GM18498 (cell line): ENCODE measurements around the gene AMDHD1.
"Not testable (repeated sequence)": the region's sequence is repeated elsewhere in the genome, so short reads cannot be mapped to it uniquely, and the experiment has no call there.

Source experiments
- ATAC-seq: cut with Tn5 transposase; IDR thresholded peaks from one replicate; pipeline ENCODE4 v1.9.1; 2021; ENCODE audit warnings: mild to moderate bottlenecking, moderate library complexity; ENCODE audit not compliant: unreplicated experiment

AMDHD1 gene

GRCh38 chr12:95962222-95962621, 19.1 kb downstream of the AMDHD1 start:
- ATAC-seq = no peak

- ATAC-seq = no peak
Observed at GRCh38 chr12:95963096-95963495, 20.0 kb downstream of the AMDHD1 start.

- no peak for ATAC-seq
Observed at GRCh38 chr12:95966287-95966870, 23.2 kb downstream of the AMDHD1 start.

GRCh38 chr12:95967301-95967700, 24.2 kb downstream of the AMDHD1 start:
- ATAC-seq = no peak

- not testable (repeated sequence) for ATAC-seq
Observed at GRCh38 chr12:95969116-95969515, 26.0 kb downstream of the AMDHD1 start.

GRCh38 chr12:95970905-95971304, 27.8 kb downstream of the AMDHD1 start:
- no peak for ATAC-seq

GRCh38 chr12:95972832-95973456, 29.8 kb downstream of the AMDHD1 start:
- ATAC-seq = no peak

GRCh38 chr12:95974358-95974757, 31.2 kb downstream of the AMDHD1 start:
- no peak for ATAC-seq

GRCh38 chr12:95975491-95975890, 32.4 kb downstream of the AMDHD1 start:
- no peak for ATAC-seq

GRCh38 chr12:95976416-95976832, 33.3 kb downstream of the AMDHD1 start:
- no peak for ATAC-seq

- no peak for ATAC-seq
Observed at GRCh38 chr12:95977764-95978305, 34.7 kb downstream of the AMDHD1 start.

- ATAC-seq = no peak
Observed at GRCh38 chr12:95978351-95978750, 35.2 kb downstream of the AMDHD1 start.

- no peak for ATAC-seq
Observed at GRCh38 chr12:95978774-95979173, 35.6 kb downstream of the AMDHD1 start.

- no peak for ATAC-seq
Observed at GRCh38 chr12:95980437-95980836, 37.3 kb downstream of the AMDHD1 start.

GRCh38 chr12:95982602-95983001, 39.5 kb downstream of the AMDHD1 start:
- ATAC-seq = no peak

- no peak for ATAC-seq
Observed at GRCh38 chr12:95984682-95985081, 41.6 kb downstream of the AMDHD1 start.

- no peak for ATAC-seq
Observed at GRCh38 chr12:95986635-95987570, 43.8 kb downstream of the AMDHD1 start.

GRCh38 chr12:95988506-95989275, 45.6 kb downstream of the AMDHD1 start:
- ATAC-seq = no peak

- no peak for ATAC-seq
Observed at GRCh38 chr12:95989504-95990123, 46.5 kb downstream of the AMDHD1 start.

GRCh38 chr12:95990136-95990535, 47.0 kb downstream of the AMDHD1 start:
- ATAC-seq = no peak
